ENCODE measurements around the gene SERP2. TPM values are rescaled to one million over a fixed set of nuclear protein-coding genes. Genes with fewer than 3 reads are reported as not detected.

Gene SERP2
- total and polyA plus RNA-seq, 10 of the 15 experiments (the other 5 are each of a cell fraction or from before 2014, with no cell fraction given): not detected

DNA sequence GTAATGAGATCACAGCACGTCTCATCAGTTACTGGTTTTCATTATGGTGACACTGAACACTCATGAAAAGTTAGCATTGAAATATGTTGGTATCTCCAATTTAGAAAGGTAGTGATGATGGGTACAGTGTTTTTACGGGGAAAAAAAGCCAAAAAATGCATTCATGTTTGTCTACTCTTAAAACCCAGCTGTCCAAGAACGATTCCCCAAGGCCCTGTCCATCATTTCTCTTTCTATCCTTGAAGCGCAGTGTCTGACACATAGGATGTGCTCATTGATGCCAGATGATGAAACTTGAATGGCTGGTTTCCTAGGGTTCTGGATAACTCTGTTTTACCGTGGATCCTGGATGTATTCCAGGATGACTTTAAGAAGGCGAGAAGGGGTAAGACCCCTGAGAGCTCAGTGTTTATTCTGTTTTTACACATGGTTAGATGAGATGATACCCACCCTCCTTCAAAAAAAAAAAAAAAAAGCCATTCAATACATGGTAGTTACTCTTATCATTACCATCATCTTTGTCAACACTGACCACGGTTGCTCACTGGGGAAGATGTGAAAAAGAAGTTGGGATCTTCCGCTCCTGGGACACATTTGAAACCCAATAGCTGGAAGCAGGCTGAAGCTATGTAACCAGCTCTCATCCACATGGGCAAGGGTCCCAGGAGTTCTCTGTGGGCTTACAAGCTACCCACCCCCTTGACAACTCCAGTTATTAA, 22.5 kb downstream of the SERP2 start (continued):
- TF ChIP-seq, protein P1, sequence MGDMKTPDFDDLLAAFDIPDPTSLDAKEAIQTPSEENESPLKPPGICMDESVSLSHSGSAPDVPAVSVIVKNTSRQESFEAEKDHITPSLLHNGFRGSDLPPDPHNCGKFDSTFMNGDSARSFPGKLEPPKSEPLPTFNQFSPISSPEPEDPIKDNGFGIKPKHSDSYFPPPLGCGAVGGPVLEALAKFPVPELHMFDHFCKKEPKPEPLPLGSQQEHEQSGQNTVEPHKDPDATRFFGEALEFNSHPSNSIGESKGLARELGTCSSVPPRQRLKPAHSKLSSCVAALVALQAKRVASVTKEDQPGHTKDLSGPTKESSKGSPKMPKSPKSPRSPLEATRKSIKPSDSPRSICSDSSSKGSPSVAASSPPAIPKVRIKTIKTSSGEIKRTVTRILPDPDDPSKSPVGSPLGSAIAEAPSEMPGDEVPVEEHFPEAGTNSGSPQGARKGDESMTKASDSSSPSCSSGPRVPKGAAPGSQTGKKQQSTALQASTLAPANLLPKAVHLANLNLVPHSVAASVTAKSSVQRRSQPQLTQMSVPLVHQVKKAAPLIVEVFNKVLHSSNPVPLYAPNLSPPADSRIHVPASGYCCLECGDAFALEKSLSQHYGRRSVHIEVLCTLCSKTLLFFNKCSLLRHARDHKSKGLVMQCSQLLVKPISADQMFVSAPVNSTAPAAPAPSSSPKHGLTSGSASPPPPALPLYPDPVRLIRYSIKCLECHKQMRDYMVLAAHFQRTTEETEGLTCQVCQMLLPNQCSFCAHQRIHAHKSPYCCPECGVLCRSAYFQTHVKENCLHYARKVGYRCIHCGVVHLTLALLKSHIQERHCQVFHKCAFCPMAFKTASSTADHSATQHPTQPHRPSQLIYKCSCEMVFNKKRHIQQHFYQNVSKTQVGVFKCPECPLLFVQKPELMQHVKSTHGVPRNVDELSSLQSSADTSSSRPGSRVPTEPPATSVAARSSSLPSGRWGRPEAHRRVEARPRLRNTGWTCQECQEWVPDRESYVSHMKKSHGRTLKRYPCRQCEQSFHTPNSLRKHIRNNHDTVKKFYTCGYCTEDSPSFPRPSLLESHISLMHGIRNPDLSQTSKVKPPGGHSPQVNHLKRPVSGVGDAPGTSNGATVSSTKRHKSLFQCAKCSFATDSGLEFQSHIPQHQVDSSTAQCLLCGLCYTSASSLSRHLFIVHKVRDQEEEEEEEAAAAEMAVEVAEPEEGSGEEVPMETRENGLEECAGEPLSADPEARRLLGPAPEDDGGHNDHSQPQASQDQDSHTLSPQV (IDR thresholded peaks at IDR 0.05): no peak
- TF ChIP-seq JUND (IDR thresholded peaks at IDR 0.05; ENCODE audit: low read depth, low read length): no peak
- no peak for TF ChIP-seq ETV6 (conservative IDR thresholded peaks at IDR 0.05 in 1 of 2, IDR thresholded peaks at IDR 0.05 in 1 of 2; ENCODE audit: borderline replicate concordance in 1 of 2, low read depth in 1 of 2)
- no peak for TF ChIP-seq CHD2 (IDR thresholded peaks at IDR 0.05; ENCODE audit: borderline replicate concordance, low read depth, low read length)
- TF ChIP-seq TBL1XR1 (IDR thresholded peaks at IDR 0.05; ENCODE audit: low read depth, low read length): no peak
- no peak for TF ChIP-seq PAX5 (IDR thresholded peaks at IDR 0.05; ENCODE audit: borderline replicate concordance, low read depth, low read length)
- no peak for TF ChIP-seq IRF4 (IDR thresholded peaks at IDR 0.05; ENCODE audit: low read depth, low read length)
- TF ChIP-seq NRF1 (conservative IDR thresholded peaks at IDR 0.05; ENCODE audit: low read depth, low read length): no peak
- TF ChIP-seq, protein P2, sequence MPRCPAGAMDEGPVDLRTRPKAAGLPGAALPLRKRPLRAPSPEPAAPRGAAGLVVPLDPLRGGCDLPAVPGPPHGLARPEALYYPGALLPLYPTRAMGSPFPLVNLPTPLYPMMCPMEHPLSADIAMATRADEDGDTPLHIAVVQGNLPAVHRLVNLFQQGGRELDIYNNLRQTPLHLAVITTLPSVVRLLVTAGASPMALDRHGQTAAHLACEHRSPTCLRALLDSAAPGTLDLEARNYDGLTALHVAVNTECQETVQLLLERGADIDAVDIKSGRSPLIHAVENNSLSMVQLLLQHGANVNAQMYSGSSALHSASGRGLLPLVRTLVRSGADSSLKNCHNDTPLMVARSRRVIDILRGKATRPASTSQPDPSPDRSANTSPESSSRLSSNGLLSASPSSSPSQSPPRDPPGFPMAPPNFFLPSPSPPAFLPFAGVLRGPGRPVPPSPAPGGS (IDR thresholded peaks at IDR 0.05; ENCODE audit: borderline replicate concordance, insufficient read depth, low read depth, low read length, poor library complexity, severe bottlenecking): no peak
- no peak for TF ChIP-seq CEBPZ (IDR thresholded peaks at IDR 0.05; ENCODE audit: low read depth, low read length)
- TF ChIP-seq NR2C1 (IDR thresholded peaks at IDR 0.05): no peak

Measured in GM12878 (cell line).